Fibroblast of skin of left biceps (primary cell): ENCODE measurements around the gene TLE3.
"Not testable (repeated sequence)": the region's sequence is repeated elsewhere in the genome, so short reads cannot be mapped to it uniquely, and the experiment has no call there.

Source experiments
- DNase-seq, 2 experiments: peaks; one replicate each; pipeline ENCODE4 v3.0.0-alpha.2; 2013; ENCODE audit warnings: low read depth in 2 of 2

TLE3 gene

GRCh38 chr15:70126362-70126761, 28.6 kb upstream of the TLE3 start:
- DNase-seq = no peak

- no peak for DNase-seq
Measured at GRCh38 chr15:70125605-70126004, 27.9 kb upstream of the TLE3 start.

- DNase-seq = peak; percentile 71 to 80
Measured at GRCh38 chr15:70121624-70122302, 24.0 kb upstream of the TLE3 start.

DNA sequence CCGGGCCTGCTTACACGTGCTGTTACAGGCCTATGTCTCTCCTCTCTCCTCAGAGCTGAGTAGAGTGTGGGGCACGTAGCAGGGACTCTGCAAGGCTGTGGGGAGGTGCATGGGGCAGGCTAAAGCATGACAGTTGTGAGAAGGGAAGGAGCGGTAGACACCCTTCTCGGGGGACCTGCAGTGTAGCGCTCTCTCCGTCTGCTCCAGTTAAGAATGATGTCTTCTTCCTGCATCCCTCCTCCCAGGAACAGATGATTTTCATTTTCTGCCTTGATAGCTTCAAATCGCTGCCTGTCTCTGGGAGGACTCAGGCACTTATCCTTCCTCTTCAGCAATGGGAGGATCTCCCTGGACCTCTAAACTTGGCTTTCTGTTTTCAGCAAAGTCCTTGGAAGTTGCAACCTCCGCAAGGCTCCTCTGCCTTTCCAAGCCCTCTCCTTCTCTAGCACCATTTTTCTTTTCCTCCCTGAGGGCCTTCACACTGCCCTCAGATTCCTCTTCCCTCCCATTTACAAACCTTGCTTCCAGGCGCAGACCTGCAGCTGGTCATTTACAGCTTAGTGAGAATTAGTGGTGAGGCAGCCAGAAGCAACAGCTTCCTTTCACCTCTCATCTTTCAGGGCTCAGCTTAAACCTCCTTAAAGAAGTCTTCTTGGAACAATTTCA, 23.4 kb upstream of the TLE3 start:
- no peak for DNase-seq

GRCh38 chr15:70119911-70120508, 22.3 kb upstream of the TLE3 start:
- no peak for DNase-seq

GRCh38 chr15:70118599-70118998, 20.9 kb upstream of the TLE3 start:
- DNase-seq = no peak

- DNase-seq = no peak
Measured at GRCh38 chr15:70116317-70116716, 18.6 kb upstream of the TLE3 start.

GRCh38 chr15:70114221-70114620, 16.5 kb upstream of the TLE3 start:
- DNase-seq = no peak

- no peak for DNase-seq
Measured at GRCh38 chr15:70113304-70113700, 15.6 kb upstream of the TLE3 start.

- DNase-seq = not testable (repeated sequence)
Measured at GRCh38 chr15:70112572-70113303, 15.0 kb upstream of the TLE3 start.

DNA sequence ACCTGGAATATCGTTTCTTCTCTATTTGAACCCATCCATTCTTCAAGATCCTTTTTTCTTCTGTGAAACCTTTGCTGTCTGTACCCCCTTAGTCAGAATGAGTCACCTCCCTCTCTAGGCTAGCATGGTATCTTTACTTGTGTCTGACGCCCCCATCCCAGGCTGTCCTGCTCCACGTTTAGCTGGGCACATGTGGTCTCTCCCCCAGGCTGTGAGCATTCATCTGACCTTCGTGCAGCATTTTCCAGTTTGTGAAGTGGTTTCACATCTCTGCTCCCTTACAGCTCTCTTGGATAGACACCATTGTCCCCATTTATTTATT, 14.3 kb upstream of the TLE3 start:
- no peak for DNase-seq

DNA sequence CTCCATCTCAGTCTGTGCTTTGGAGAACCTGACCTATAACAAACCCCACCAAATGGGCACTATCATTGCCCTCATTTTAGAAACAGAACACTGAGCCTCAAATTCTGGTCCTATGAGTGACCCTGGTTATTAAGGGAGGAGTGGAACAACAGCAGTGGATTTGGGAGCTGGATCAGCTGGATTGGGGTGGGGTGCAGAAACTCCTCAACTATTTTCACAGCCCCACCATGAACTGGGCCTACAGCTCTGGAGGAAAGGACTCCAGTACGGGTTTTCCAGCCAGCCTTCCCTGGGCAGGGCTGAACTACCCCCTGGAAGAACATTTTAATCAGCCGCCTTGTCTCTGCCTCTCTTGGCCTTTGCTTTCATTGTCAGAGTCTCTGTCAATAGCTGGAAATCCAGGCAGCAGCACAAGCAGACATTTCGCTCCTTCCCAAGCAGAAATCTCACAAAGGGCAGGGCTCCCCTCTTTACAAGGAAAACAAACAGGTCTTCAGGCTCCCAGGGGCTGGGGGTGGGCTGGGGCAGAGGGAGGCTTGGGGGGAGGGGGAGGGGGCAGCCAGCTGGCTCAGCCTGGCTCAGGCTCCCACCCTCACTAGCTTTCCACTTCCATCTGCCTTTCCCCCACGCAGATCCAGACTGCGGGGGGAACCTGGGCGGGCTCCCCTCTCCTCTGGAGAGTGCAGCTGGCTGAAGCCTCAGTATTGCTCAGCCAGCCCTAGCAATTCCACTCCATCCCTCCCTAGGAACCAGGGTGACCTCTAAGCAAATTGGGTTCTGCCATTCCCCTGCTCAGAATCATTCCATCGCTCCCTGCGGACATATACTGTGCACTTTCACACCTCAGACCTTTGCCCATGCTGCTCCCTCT, 13.7 kb upstream of the TLE3 start:
- peak; percentile 78 to 80 for DNase-seq

GRCh38 chr15:70109978-70110377, 12.3 kb upstream of the TLE3 start:
- DNase-seq = no peak

DNA sequence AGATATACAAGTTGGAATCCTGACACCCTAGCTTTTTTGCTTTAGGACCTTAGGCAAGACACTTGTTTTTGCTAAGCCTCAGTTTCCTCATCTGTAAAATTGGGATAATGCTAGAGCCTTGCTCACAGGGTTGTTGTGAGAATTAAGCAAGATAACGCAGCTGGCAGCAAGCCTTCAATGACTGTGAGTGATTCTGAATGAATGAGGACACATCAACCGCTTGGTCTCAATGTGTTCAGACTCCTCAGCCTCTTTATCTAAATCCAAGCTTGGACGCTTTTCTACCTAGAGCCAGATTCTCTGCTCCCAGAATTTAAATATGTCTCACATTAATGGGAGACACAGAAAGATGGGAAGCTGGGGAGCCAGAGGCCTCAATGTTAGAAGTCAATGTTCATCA, 11.8 kb upstream of the TLE3 start:
- DNase-seq = no peak

- no peak for DNase-seq
Measured at GRCh38 chr15:70103880-70104626, 6.3 kb upstream of the TLE3 start.

GRCh38 chr15:70102827-70103226, 5.1 kb upstream of the TLE3 start:
- DNase-seq = no peak

DNA sequence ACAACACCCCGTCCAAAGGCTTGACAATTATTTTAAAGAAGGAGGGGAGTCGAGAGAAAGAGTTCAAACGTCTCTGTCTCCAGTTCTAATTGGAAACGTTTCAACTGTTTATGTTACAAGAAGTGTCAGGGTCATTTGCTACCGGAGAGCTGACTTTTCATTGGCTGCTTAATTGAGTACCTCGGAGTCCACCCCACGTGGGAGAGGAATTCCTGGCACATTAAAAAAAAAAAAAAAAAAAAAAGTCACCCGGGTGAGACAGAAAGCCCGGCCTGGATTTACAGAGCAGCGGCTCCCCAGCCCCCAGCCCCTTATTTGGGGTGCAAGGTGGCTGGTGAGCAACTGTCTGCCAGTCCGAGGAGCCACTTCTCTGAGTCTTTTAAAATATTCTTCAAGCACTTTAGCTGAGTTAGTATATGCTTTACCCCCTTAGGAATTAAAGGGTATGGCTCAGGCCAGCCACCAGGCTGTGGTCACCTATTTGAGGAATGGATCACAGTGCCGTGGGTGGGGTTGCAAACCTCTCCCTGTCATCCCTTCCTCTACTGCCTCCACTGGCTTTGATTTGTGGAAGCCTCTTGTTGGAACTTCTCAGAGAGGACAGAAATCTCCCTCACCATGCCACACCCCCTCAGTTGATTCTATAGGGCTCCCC, 3.9 kb upstream of the TLE3 start:
- peak; percentile 96 for DNase-seq

DNA sequence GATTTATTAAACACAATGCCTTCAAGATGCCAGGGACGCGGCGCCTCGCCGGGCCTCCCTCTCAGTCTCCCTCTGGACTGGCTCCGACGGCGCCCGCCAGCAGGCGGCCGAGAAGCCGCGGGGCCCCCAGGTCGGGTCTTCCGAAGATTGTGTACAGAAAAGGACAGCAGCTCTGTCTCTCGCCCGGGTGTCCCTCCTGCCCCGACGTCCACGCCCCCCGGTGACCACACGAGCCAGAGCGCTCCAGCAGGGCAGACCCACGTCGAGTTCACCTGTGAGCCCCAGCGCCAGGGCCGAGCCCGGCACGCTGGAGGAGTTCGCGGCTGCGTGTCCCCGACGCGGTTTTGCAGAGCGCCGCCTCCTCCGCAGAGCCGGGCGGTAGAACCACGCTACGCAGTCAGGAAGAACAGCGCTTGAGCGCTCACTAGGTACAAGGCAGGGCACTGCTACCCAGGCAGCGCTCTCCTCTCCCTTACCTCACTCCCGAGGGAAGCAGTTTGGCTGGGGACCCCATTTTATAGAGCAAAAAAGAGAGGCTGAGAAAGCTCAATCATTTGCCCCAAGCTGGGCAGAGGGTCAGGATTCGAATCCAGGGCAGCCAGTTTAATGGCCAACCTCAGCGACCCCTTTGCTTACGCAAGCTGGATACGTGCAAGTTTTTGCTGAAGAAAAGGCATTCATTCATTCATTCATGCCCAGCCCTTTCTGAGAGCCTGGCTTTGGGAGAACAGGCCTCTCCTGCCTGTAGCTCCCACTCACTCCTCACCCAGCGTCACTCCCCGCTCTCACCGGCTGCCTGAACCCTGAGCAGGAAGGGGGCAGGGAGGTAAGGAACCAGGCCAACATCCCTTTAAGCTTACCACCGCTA, 3.0 kb upstream of the TLE3 start:
- DNase-seq = peak in 1 of 2 experiments; percentile 59

DNA sequence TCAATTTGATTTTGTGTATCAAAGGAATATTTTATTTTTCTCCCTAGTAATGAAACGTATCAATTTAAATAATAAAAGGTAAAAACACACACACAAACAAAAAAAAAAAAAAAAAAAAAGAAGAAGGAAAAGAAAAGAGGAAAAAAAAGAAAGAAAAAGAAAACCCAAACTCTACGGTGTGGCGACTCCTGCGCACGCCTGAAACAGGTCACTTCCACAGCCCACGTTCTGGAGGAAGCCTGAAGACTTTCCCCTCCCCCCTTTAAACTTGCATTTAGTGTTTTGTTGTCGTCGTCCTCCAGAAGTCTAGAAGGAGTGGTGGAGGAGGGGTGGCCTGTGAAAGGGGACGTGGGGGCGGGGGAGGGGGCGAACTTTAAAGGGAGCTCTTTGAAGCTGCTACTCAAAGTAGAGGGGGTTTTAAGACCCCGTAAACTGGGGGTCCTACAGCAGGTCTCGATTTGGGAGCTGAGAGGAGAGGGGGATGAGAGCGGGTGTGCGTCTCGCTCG, 2.3 kb upstream of the TLE3 start:
- DNase-seq = no peak
